Fibroblast of upper back skin (primary cell): ENCODE data around the gene ANXA2.

Source experiments
- DNase-seq: peaks from one replicate; pipeline ENCODE4 v3.0.0-alpha.2; 2013

ANXA2 gene

DNA sequence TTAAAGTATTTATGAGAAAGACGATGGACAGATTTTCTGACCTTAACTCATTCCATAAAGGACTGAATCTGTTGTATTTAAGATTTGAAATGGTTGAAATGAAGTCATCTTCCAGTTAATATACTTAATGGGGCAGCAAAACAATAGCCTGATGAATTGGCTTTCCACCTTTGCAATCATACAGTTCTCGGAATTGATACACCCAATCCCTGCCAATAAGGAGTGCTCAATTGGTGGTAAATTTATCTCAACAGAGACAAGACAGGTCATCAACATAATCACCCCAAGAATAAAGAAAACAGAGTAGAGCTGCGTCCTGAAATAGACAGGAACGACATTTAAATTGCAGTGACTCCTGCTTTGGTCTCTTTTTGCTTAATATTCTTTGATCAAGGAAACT lies 11.2 kb downstream of the ANXA2 start:
- no peak for DNase-seq

- no peak for DNase-seq
These were observed 11.9 kb downstream of the ANXA2 start for GRCh38 chr15:60385620-60386552.

- DNase-seq, result no peak
These were observed 13.2 kb downstream of the ANXA2 start for GRCh38 chr15:60384526-60385126.

DNA sequence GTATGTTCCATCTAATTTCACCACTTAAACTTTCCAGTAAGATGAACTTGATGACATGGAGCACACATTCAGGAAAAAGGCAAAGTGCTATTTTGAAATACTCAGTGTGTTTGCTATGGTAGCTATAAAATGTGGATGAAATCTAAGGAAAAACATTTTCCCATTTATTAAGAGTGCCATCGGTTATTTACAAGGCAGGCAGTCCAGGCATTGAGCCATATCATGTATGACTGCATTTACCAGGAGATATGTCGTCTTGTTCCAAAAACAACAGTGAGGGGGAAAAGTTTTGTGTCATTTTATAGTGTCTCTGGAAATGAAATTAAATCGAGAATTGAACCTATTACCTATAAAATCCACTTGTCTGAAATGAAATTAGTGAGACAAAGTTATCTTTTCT lies 13.7 kb downstream of the ANXA2 start:
- DNase-seq, result no peak

DNA sequence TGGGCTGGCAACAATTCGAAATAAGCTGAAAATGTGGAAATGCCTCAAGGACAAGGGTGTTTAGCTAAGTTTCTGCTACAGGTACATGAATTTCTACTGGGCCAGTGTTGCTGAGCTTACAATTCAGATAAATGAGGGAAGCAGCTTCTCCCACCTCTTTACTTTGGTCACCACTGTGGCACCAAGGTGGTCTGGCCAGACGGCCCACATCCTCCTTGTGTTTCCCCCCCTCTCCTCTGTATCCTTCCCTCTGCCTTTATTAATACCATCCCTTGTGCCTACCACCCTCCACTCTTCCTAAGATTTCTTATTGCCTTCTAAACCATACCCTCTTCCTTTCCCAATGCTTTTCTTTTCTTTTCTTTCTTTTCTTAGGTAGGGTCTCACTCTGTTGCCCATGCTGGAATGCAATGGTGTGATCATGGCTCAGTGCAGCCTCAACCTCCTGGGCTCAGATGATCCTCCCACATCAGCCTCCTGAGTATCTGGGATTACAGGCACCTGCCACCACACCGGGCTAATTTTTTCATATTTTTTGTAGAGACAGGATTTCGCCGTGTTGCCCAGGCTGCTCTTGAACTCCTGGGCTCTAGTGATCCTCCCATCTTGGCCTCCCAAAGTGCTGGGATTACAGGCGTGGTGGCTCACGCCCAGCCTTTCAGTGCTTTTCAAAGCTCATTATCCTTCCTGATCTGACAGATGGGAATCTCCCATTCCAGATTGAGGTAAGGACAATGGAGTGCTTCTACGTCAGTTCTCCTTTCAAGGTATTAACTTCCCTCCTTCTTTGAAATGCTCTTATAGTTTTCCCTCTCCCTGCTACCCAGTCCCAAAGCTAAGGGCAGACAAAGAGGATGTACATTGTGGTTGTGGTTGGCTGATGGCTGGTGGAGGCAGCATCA lies 14.8 kb downstream of the ANXA2 start:
- no peak for DNase-seq

- DNase-seq, result peak; percentile 59
These were observed 16.5 kb downstream of the ANXA2 start for GRCh38 chr15:60381148-60381788.

GRCh38 chr15:60379525-60380274 lies 18.1 kb downstream of the ANXA2 start:
- peak; percentile 99 for DNase-seq

GRCh38 chr15:60379185-60379524 lies 18.6 kb downstream of the ANXA2 start:
- no peak for DNase-seq

- no peak for DNase-seq
These were observed 21.1 kb downstream of the ANXA2 start for GRCh38 chr15:60376677-60377095.

DNA sequence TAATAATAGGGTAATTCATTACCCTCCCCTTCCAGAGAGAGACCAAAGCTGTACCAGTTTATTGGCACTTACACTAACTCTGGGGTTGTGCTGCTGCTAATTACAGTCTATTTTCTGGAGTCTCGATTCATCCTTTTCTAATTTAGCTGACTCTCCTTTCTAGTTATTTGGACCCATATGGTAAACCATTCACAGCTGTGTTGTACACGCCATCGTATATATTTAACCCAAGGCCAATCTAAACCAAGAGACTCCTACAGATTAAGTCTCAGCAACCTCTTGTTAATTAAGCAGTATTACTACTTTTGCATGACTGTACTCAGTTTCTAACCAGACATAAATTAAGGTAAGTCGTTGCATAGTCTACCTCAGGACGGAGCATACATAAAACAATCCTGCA lies 22.5 kb downstream of the ANXA2 start:
- DNase-seq, result peak; percentile 56

GRCh38 chr15:60374628-60375081 lies 23.1 kb downstream of the ANXA2 start:
- peak; percentile 95 for DNase-seq

GRCh38 chr15:60374209-60374608 lies 23.6 kb downstream of the ANXA2 start:
- no peak for DNase-seq

GRCh38 chr15:60373745-60374144 lies 24.0 kb downstream of the ANXA2 start:
- DNase-seq, result no peak

GRCh38 chr15:60373327-60373726 lies 24.5 kb downstream of the ANXA2 start:
- DNase-seq, result no peak

DNA sequence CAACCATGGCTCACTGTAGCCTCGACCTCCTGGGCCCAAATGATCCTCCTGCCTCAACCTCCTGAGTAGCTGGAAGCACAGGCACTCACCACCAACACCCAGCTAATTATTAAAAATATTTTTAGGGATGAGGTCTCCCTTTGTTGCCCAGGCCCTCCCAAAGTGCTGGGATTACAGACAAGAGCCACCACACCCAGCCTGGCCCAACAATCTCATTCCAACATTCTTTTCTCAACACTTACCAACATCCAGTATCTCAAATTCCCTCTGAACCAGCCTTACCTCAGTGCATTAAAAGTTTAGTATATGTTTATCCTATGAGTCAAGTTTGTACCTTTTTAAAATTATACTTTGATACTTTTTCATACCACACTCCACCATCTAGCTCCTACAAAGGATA lies 25.0 kb downstream of the ANXA2 start:
- DNase-seq, result peak; percentile 52

- DNase-seq, result no peak
These were observed 25.6 kb downstream of the ANXA2 start for GRCh38 chr15:60372227-60372626.

- peak; percentile 100 for DNase-seq
These were observed 26.4 kb downstream of the ANXA2 start for GRCh38 chr15:60371175-60372051.

- no peak for DNase-seq
These were observed 27.0 kb downstream of the ANXA2 start for GRCh38 chr15:60370869-60371136.

DNA sequence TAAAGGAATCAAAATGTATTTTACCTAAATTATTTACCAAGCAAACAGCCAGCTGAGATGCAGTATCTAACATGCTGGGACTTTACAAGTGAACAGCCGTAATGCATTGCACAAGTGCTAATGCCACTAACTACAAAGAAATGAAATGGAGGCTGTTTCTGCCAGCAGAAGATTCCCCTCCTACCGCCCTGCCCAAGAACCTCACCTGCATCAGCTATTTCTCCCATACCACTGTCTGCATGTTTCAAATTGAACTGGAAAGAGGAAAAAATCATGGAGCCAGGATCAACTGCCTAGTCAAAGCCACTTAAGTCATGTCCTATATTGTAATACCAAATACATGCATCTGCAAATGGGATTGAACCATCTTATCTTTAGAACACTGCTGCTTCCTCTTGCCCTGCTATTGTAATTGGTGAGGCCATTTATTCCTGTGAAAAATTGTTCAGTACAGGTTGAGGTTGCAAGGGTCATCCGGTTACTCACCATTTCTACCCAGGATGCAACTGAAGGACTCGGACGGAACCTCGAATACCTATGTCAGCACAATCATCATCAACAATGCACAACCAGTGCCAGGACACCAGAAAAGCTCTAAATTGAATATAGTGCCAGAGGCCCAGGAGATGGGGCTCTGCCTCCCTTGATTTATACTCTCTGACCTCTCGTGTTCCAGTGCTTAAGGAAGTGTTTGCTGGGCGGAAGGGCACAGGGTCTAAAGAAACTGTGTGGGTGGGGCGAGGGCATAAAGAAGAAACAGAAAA lies 27.5 kb downstream of the ANXA2 start:
- no peak for DNase-seq

DNA sequence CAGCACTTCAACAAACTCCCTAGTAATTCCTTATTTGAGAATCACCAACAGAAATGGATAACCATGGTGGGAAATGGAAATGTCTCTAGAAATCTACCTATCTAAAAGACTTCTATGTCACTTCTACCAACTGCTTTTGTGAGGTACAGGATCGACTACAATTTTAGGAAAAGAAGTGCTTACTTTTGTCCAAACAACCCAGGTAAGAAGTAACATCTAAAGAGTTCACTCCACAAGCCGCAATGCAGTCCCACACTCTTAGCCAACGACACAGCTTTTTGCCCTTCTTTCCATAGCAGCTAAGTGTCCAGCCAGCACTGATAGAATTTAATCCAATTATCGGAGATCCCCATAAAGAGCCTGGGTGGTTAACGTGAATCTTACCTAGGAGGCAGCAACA lies 28.1 kb downstream of the ANXA2 start:
- no peak for DNase-seq

DNA sequence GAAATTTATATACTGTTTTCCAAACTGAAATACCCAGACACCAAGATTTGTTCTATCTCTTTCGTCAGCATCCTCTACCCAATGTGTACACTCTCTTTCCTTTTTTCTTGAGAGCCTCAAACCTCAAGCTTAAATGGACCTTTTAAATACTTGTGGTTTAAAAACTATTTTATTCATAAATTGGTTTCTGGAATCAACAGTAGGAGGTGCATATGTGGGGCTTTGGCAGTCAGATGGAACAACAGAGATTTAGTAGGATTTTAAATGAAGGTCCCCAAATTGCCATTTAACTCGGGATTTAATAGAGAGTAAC lies 33.2 kb downstream of the ANXA2 start:
- no peak for DNase-seq
